ENCODE measurements around the gene ACSBG1.

The ACSBG1 gene

GRCh38 chr15:78129077-78129750, 105.2 kb downstream of the ACSBG1 start:
- FAIRE-seq: no peak

GRCh38 chr15:78127882-78128281, 106.5 kb downstream of the ACSBG1 start:
- no peak for FAIRE-seq

- FAIRE-seq: no peak
Observed at GRCh38 chr15:78125267-78125666, 109.1 kb downstream of the ACSBG1 start.

- no peak for FAIRE-seq
Observed at GRCh38 chr15:78120523-78120922, 113.8 kb downstream of the ACSBG1 start.

Measured in endometrium (tissue), 2 donors.